Left lung (tissue), 10 donors: ENCODE measurements around the gene PEF1. TPM values are rescaled to one million over a fixed set of nuclear protein-coding genes. Genes with fewer than 3 reads are reported as not detected.

Source experiments
- ATAC-seq: fragments of 200-7000 bp; cut with Tn5 transposase; one replicate; pipeline ENCODE4 v1.9.1; 2020; ENCODE audit warnings: moderate library complexity
- DNase-seq, 4 donors: peaks; one replicate each; pipeline ENCODE4 v3.0.0-alpha.2; 2013 to 2020
- H3K27ac ChIP-seq, 2 donors: fragments of 200-600 bp; sonication (generic) in 1 of 2; one replicate each; pipeline versions ENCODE4 v1.5.0 to v1.8.0; 2020 to 2021
- H3K27me3 ChIP-seq, 2 donors: fragments of 200-600 bp; sonication (generic) in 1 of 2; one replicate each; pipeline versions ENCODE4 v1.5.0 to v1.8.0; 2020 to 2021
- H3K36me3 ChIP-seq, 2 donors: fragments of 200-600 bp; sonication (generic) in 1 of 2; one replicate each; pipeline versions ENCODE4 v1.5.0 to v1.8.0; 2020 to 2021
- H3K4me1 ChIP-seq, 2 donors: fragments of 200-600 bp; one replicate each; pipeline ENCODE4 v1.8.0; 2021
- H3K4me3 ChIP-seq, 2 donors: fragments of 200-600 bp; sonication (generic) in 1 of 2; one replicate each; pipeline versions ENCODE4 v1.5.0 to v1.8.0; 2020 to 2021; ENCODE audit warnings: mild to moderate bottlenecking in 1 of 2
- H3K9me3 ChIP-seq, 2 donors: fragments of 200-600 bp; sonication (generic) in 1 of 2; one replicate each; pipeline versions ENCODE4 v1.5.0 to v1.8.0; 2020 to 2021
- intact Hi-C, 2 donors: fragments of 100-400 bp; cut with DNase I; formaldehyde crosslinking; loops; one replicate each; pipeline versions ENCODE4 v1.11.2 to v1.14.2; 2022
- polyA plus RNA-seq, 6 donors: library from polyadenylated mRNA; unstranded; fragments of 120-200 nt; gene quantifications; one replicate each; pipeline ENCODE4 v1.2.1, GENCODE V29; 2013; ENCODE audit not compliant: insufficient read length in 6 of 6
- total RNA-seq, 2 donors: library from RNA; stranded (reverse); fragmentation: NEBNext Ultra II Directional; extraction: Animal tissue kit (Norgen Biotek cat#: 25700); gene quantifications; one replicate each; pipeline ENCODE4 v1.2.1, GENCODE V29; 2021
- TF ChIP-seq, protein P1 (sequence below), 2 donors: fragments of 200-600 bp; sonication (generic) in 1 of 2; IDR thresholded peaks; one replicate each; pipeline versions ENCODE4 v1.5.0 to v1.8.0; 2021; ENCODE audit warnings: antibody characterized with exemption in 2 of 2
- donor health status: DM: no; HTN: yes; CAD: no.
- donor health status: DM: no; HTN: no; CAD: no.

Gene PEF1
- total and polyA plus RNA-seq, 8 donors = 55.4 to 75.8 (median 64.3) TPM

DNA sequence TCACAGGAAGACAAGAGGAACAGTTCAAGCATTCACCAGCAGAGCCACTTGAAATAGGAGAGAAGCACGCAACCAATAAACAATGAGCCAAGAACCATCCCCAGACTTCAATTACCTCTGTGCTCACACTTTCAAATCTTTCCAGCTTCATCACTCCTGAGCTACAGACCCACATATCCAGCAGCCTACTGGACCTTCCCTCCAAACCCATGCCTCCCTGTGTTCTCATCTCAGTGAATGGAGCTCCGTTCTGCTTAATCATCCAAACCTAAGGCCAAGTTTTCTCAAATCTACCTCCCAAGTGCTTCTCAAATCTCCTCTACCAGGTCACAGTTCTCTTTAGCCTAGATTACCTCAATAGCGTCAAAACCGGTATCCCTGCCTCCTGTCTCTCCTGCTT lies 3.7 kb downstream of the PEF1 start:
- H3K4me1 ChIP-seq = peaks cover 23 to 75% of the 10 kb centered on the region in 2 donors

GRCh38 chr1:31640179-31640578 lies 4.5 kb downstream of the PEF1 start:
- peaks cover 23 to 73% of the 10 kb centered on the region in 2 donors for H3K4me1 ChIP-seq
- intact Hi-C loops = no loop called here
- H3K4me3 ChIP-seq = no peak overlapping the region
- TF ChIP-seq, protein P1, sequence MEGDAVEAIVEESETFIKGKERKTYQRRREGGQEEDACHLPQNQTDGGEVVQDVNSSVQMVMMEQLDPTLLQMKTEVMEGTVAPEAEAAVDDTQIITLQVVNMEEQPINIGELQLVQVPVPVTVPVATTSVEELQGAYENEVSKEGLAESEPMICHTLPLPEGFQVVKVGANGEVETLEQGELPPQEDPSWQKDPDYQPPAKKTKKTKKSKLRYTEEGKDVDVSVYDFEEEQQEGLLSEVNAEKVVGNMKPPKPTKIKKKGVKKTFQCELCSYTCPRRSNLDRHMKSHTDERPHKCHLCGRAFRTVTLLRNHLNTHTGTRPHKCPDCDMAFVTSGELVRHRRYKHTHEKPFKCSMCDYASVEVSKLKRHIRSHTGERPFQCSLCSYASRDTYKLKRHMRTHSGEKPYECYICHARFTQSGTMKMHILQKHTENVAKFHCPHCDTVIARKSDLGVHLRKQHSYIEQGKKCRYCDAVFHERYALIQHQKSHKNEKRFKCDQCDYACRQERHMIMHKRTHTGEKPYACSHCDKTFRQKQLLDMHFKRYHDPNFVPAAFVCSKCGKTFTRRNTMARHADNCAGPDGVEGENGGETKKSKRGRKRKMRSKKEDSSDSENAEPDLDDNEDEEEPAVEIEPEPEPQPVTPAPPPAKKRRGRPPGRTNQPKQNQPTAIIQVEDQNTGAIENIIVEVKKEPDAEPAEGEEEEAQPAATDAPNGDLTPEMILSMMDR (IDR thresholded peaks at IDR 0.05) = no peak
- no peak for ATAC-seq
- peaks cover 0 to 4% of the 10 kb centered on the region in 2 donors for H3K36me3 ChIP-seq
- no peak for DNase-seq
- no peaks in the 10 kb centered on the region for H3K27me3 ChIP-seq
- H3K9me3 ChIP-seq = no peaks in the 10 kb centered on the region
- H3K27ac ChIP-seq = peak overlapping the region in 1 of 2 donors; percentile 57

More for the DNA sequence above, 3.7 kb downstream of the PEF1 start:
- Histone ChIP-seq H3K27ac (no peak overlapping the region), H3K9me3 (no peaks in the 10 kb centered on the region), H3K4me3 (no peak overlapping the region), H3K36me3 (no peaks in the 10 kb centered on the region), H3K27me3 (no peaks in the 10 kb centered on the region)
- DNase-seq (no peak), ATAC-seq (no peak)
- TF ChIP-seq, protein P1 (IDR thresholded peaks at IDR 0.05) = no peak
- intact Hi-C loops = no loop called here

GRCh38 chr1:31639543-31639942 lies 5.1 kb downstream of the PEF1 start:
- no peaks in the 10 kb centered on the region for H3K27me3 ChIP-seq
- ATAC-seq = no peak
- intact Hi-C loops = no loop called here
- peaks cover 23 to 72% of the 10 kb centered on the region in 2 donors for H3K4me1 ChIP-seq
- no peaks in the 10 kb centered on the region for H3K9me3 ChIP-seq
- no peak overlapping the region for H3K4me3 ChIP-seq
- peaks cover 0 to 10% of the 10 kb centered on the region in 2 donors for H3K36me3 ChIP-seq
- no peak for DNase-seq
- TF ChIP-seq, protein P1 (IDR thresholded peaks at IDR 0.05) = no peak
- peak overlapping the region in 1 of 2 donors; percentile 57 for H3K27ac ChIP-seq

DNA sequence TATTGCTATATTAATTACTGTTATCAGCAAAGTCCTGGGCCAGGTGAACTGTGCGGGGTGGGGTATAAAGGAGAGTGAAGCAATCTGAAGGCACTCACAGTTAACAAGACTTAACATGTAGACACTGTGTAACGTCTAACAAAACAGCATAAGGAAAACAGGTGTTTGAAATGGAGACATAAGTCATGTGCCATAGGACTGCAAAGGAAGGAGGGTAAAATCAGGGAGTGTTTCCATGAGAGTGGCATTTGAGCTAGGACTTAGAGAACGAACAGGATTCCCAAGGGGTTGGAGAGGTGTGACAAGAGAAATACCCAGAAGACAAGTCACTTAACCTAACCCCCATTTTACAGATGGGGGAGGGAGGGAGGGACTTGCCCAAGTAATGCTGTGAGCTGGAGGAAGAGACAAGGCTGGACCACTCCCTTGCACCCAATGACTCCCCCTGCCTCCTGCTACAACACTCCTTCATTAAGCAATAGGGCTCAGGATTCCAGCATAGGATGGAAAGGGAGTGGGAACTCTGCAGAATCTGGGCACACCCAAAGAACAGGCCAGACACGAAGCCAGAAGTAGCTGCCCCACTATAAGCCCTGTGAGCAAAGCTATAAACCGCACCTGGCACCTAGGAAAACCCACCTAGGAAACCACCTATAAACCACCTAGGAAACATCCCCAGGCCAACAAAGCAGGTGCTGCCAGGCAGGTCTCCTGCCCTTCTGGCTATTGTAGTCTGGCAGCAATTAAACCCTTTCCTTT lies 6.6 kb downstream of the PEF1 start:
- intact Hi-C loops = no loop called here
- peaks cover 0 to 20% of the 10 kb centered on the region in 2 donors for H3K36me3 ChIP-seq
- ATAC-seq = peak; percentile 5
- H3K9me3 ChIP-seq = no peaks in the 10 kb centered on the region
- TF ChIP-seq, protein P1 (IDR thresholded peaks at IDR 0.05) = no peak
- H3K4me1 ChIP-seq = peaks cover 19 to 62% of the 10 kb centered on the region in 2 donors
- no peak overlapping the region for H3K4me3 ChIP-seq
- no peak for DNase-seq
- H3K27ac ChIP-seq = peak overlapping the region in 1 of 2 donors; percentile 57
- no peaks in the 10 kb centered on the region for H3K27me3 ChIP-seq

DNA sequence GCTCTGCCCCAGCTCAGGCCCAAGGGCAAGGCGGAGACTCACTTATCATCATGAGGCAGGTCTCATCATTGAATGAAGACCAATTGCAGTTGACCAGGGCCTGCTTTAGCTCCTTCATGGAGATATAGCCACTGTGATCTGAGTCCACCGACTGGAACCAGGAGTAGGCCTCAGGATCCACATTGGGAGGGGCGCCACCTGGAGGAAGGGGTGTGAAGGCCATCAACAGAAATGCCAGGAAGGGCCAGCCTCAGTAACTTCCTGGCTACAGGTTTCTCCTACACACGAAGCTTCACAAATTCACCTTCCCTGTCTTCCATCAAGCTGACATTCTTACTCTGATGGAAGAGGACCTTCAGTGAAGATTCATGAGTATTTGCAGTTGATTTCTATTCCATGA lies 11.6 kb downstream of the PEF1 start:
- H3K4me1 ChIP-seq = peaks cover 0 to 24% of the 10 kb centered on the region in 2 donors
- intact Hi-C loops = no loop called here
- TF ChIP-seq, protein P1 (IDR thresholded peaks at IDR 0.05) = peak in 1 of 2 donors; percentile 17
- H3K9me3 ChIP-seq = no peaks in the 10 kb centered on the region
- H3K27ac ChIP-seq = no peak overlapping the region
- DNase-seq (no peak), ATAC-seq (peak; percentile 27)
- H3K4me3 ChIP-seq = no peak overlapping the region
- peaks cover 0 to 70% of the 10 kb centered on the region in 2 donors for H3K36me3 ChIP-seq
- H3K27me3 ChIP-seq = no peaks in the 10 kb centered on the region
